HFFc6 (cell line): ENCODE measurements around the gene HECW1. TPM values are rescaled to one million over a fixed set of nuclear protein-coding genes. Genes with fewer than 3 reads are reported as not detected.

Source experiments
- DNase-seq: peaks from one replicate; pipeline ENCODE4 v3.0.0-alpha.2; 2018
- H3K27ac Mint-ChIP-seq: 2 replicates; pipeline ENCODE4 v1.8.0; 2020; ENCODE audit warnings: mild to moderate bottlenecking, mixed read lengths
- H3K27me3 Mint-ChIP-seq: 2 replicates; pipeline ENCODE4 v1.8.0; 2021; ENCODE audit warnings: mild to moderate bottlenecking, moderate library complexity, mixed read lengths; ENCODE audit not compliant: insufficient read depth
- H3K36me3 Mint-ChIP-seq: 2 replicates; pipeline ENCODE4 v1.8.0; 2021; ENCODE audit warnings: low read depth, mixed read lengths
- H3K4me1 Mint-ChIP-seq: 2 replicates; pipeline ENCODE4 v1.8.0; 2020; ENCODE audit warnings: low read depth, mixed read lengths
- H3K4me3 Mint-ChIP-seq: 2 replicates; pipeline ENCODE4 v1.8.0; 2020; ENCODE audit warnings: mild to moderate bottlenecking, moderate library complexity, mixed read lengths
- H3K9me3 Mint-ChIP-seq: 2 replicates; pipeline ENCODE4 v1.8.0; 2020; ENCODE audit warnings: mild to moderate bottlenecking, mixed read lengths
- CTCF ChIP-seq: fragments of 200-600 bp; sonication (generic); IDR thresholded peaks from 2 replicates; pipeline ENCODE4 v1.5.0; 2021; ENCODE audit warnings: antibody characterized with exemption, mild to moderate bottlenecking
- total RNA-seq, 6 experiments: library from RNA; stranded (reverse); fragmentation: NEBNext Ultra II Directional; extraction: Animal tissue kit (Norgen Biotek cat#: 25700); gene quantifications; 2 replicates in 1 of 6; 3 replicates in 5 of 6; pipeline ENCODE4 v1.2.3, GENCODE V29; 2021

Gene HECW1
- total RNA-seq, 6 experiments from 2014 or later, result 3.4 to 6.5 (median 5.3) TPM

DNA sequence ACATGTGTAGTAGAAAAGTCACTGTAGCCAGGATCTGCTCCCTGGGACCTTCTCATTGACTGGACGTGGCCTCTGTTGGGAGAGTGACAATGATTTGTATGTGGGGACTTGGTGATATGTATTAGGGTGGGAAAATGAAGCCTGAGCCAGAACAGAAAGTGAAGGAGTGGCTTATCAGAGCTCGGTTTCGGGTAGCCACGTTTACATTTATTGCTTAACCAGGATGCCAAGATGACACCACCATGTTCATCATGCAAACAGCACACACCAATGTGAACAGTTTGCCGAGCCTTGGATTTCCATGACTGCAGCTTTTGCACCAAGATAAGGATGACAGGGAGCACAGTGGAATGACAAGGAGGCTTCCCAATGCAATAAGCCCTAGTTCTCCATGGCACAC lies 357.7 kb downstream of the HECW1 start:
- Mint-ChIP-seq H3K27me3 (peaks cover 2% of the 10 kb centered on the region; the same call in 1 of the 2 replicates), H3K27ac (no peak overlapping the region), H3K9me3 (no peaks in the 10 kb centered on the region), H3K36me3 (no peaks in the 10 kb centered on the region), H3K4me1 (peaks cover 13% of the 10 kb centered on the region), H3K4me3 (no peak overlapping the region)
- no peak for DNase-seq
- TF ChIP-seq CTCF, result no peak

DNA sequence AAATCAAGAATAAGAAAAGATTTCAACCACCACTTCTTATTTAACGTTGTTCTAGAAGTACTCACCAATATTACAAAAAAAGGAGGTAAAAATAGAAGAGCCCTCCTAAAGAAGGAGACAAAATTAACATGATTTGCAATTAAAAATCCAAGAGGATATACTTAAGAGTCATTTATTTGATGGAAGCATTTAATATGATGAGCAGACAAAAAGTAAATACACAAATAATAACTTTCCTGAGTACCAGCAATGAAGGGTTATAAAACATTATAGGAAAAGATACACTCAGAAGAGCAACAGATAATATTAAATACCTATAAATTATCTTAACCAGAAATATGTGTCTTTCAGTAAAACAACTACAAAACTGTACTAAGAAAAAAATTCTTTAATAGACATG lies 363.5 kb downstream of the HECW1 start:
- Mint-ChIP-seq H3K9me3 (no peaks in the 10 kb centered on the region), H3K36me3 (no peaks in the 10 kb centered on the region), H3K27ac (no peak overlapping the region), H3K27me3 (peaks cover 2% of the 10 kb centered on the region; the same call in 1 of the 2 replicates), H3K4me3 (no peak overlapping the region), H3K4me1 (peaks cover 11% of the 10 kb centered on the region)
- DNase-seq, result no peak
- no peak for TF ChIP-seq CTCF

DNA sequence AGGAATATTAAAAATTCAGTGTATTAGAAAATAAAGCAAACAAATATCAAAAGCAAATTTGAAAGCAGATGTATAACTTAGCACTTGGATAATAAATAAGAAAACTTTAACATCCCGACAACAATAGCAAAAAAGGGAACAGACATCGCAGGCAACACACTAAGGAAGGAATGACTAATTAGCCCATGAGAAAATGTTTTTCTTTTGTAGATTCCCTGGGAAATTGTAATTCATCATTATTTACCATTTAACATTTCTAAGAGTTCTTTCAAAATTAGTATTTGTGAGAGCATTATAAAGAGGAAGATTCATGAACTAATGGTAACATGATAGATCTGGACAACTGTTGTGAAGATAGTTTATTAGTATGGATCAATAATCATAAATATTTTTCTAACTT lies 364.4 kb downstream of the HECW1 start:
- DNase-seq, result no peak
- H3K36me3 Mint-ChIP-seq, result no peaks in the 10 kb centered on the region
- no peak overlapping the region for H3K27ac Mint-ChIP-seq
- H3K4me1 Mint-ChIP-seq, result peaks cover 16% of the 10 kb centered on the region
- H3K4me3 Mint-ChIP-seq, result no peak overlapping the region
- H3K9me3 Mint-ChIP-seq, result no peaks in the 10 kb centered on the region
- TF ChIP-seq CTCF, result no peak
- peaks cover 2% of the 10 kb centered on the region; the same call in 1 of the 2 replicates for H3K27me3 Mint-ChIP-seq

- no peak for TF ChIP-seq CTCF
- Mint-ChIP-seq H3K4me3 (no peak overlapping the region), H3K36me3 (no peaks in the 10 kb centered on the region), H3K9me3 (no peaks in the 10 kb centered on the region), H3K27ac (no peak overlapping the region), H3K27me3 (no peaks in the 10 kb centered on the region; the same call in 1 of the 2 replicates), H3K4me1 (peaks cover 32% of the 10 kb centered on the region)
- DNase-seq, result no peak
These were observed 366.6 kb downstream of the HECW1 start for GRCh38 chr7:43479042-43479441.

DNA sequence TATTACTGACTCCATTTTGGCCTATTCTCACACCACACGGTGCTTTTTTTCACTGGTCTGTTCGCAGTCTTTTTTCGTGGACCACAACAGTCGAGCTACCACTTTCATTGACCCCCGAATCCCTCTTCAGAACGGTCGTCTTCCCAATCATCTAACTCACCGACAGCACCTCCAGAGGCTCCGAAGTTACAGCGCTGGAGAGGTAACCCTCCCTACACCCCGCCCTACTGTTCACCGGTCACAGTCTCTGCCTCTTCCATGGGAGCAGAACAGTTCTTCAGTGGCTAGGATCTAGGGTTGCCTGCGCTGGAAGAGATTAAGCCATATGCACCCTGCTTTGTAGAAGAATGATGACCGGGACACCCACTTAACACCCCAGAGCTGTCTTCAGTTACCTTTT lies 367.1 kb downstream of the HECW1 start:
- Mint-ChIP-seq H3K9me3 (no peaks in the 10 kb centered on the region), H3K4me3 (no peak overlapping the region), H3K4me1 (peaks cover 32% of the 10 kb centered on the region), H3K27me3 (no peaks in the 10 kb centered on the region; the same call in 1 of the 2 replicates), H3K27ac (no peak overlapping the region), H3K36me3 (no peaks in the 10 kb centered on the region)
- DNase-seq, result no peak
- no peak for TF ChIP-seq CTCF

- TF ChIP-seq CTCF, result no peak
- DNase-seq, result no peak
- no peaks in the 10 kb centered on the region; the same call in 1 of the 2 replicates for H3K27me3 Mint-ChIP-seq
- no peaks in the 10 kb centered on the region for H3K9me3 Mint-ChIP-seq
- H3K4me3 Mint-ChIP-seq, result no peak overlapping the region
- peaks cover 32% of the 10 kb centered on the region for H3K4me1 Mint-ChIP-seq
- H3K27ac Mint-ChIP-seq, result no peak overlapping the region
- H3K36me3 Mint-ChIP-seq, result no peaks in the 10 kb centered on the region
These were observed 368.1 kb downstream of the HECW1 start for GRCh38 chr7:43480581-43480980.
